Subcutaneous abdominal adipose tissue (tissue), 5 donors: Measurements from ENCODE around the gene PCED1B.
"Not testable (repeated sequence)": the region's sequence is repeated elsewhere in the genome, so short reads cannot be mapped to it uniquely, and the experiment has no call there.

Source experiments
- H3K27ac ChIP-seq: one replicate; pipeline ENCODE4 v1.7.0; 2013; ENCODE audit warnings: low read depth, mild to moderate bottlenecking, inconsistent platforms, low read length, moderate library complexity
- H3K27me3 ChIP-seq, 5 donors: one replicate each; pipeline ENCODE4 v1.7.0; 2013; ENCODE audit warnings: low read length in 5 of 5, inconsistent platforms in 1 of 5; ENCODE audit not compliant: control insufficient read depth in 5 of 5, insufficient read depth in 4 of 5
- H3K36me3 ChIP-seq, 5 donors: one replicate each; pipeline ENCODE4 v1.7.0; 2013; ENCODE audit warnings: low read length in 5 of 5; ENCODE audit not compliant: control insufficient read depth in 5 of 5, insufficient read depth in 5 of 5
- H3K4me1 ChIP-seq, 5 donors: one replicate each; pipeline ENCODE4 v1.7.0; 2013; ENCODE audit warnings: low read length in 5 of 5, mild to moderate bottlenecking in 3 of 5, moderate library complexity in 1 of 5; ENCODE audit not compliant: control insufficient read depth in 5 of 5, insufficient read depth in 5 of 5
- H3K4me3 ChIP-seq, 5 donors: one replicate each; pipeline ENCODE4 v1.7.0; 2013; ENCODE audit warnings: low read length in 5 of 5, low read depth in 1 of 5
- H3K9ac ChIP-seq, 5 donors: one replicate each; pipeline ENCODE4 v1.7.0; 2013; ENCODE audit warnings: low read length in 5 of 5, mild to moderate bottlenecking in 4 of 5, moderate library complexity in 3 of 5
- H3K9me3 ChIP-seq, 5 donors: one replicate each; pipeline ENCODE4 v1.7.0; 2013; ENCODE audit warnings: low read length in 5 of 5; ENCODE audit not compliant: control insufficient read depth in 5 of 5
- donor health status: healthy.
- donor health status: healthy.
- donor health status: healthy.
- donor health status: healthy.
- donor health status: healthy.

The PCED1B gene

DNA sequence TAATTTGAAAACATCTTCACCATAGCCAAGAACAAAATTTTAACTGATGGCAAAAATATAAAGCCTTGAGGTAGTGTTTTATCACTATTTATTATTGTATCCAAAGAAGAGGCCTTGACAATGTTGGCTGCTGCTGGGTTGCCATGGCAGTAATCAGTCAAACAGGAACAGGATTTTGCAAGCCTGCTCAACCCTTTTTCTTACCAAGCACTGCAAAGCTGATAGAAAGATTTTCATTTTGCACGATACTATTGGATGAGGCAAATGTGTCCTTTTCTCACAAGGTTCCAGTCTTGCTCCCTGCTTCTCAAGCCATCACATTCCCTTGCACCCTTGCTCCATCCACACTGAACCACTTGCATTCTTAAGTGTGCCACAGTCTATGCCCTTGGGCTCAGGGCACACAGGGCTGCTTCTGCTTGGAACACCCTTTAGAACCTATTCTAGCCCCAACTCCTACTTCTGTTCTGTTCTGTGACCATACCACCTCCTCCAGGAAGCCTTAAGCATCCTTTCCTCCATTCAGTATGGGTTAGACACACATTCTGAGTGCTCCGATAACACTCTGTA is 76.8 kb downstream of the PCED1B start:
- H3K27me3 ChIP-seq = no peaks in the 10 kb centered on the region
- no peak overlapping the region for H3K9ac ChIP-seq
- H3K4me1 ChIP-seq = peaks cover 0 to 5% (median 4%) of the 10 kb centered on the region in 5 donors
- H3K4me3 ChIP-seq = no peak overlapping the region
- no peak overlapping the region for H3K27ac ChIP-seq
- peaks cover 0 to 5% (median 0%) of the 10 kb centered on the region in 5 donors for H3K9me3 ChIP-seq
- peaks cover 0 to 3% (median 0%) of the 10 kb centered on the region in 5 donors for H3K36me3 ChIP-seq

DNA sequence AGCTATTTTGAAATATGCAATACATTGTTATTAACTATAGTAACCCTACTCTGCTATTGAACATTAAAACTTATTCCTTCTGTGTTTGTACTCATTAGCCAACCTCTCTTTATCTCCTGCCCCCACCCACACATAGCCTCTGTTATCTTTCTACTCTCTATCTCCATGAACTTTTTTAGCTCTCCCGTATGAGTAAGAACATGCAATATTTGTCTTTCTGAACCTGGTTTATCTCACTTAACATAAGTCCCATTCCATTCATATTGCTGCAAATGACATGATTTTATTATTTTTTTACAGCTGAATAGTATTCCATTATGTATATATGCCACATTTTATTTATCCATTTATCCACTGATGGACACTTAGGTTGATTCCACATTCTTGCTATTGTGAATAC is 79.4 kb downstream of the PCED1B start:
- H3K36me3 ChIP-seq = peaks cover 0 to 3% (median 0%) of the 10 kb centered on the region in 5 donors
- H3K9me3 ChIP-seq = peaks cover 0 to 9% (median 0%) of the 10 kb centered on the region in 5 donors
- no peaks in the 10 kb centered on the region for H3K27me3 ChIP-seq
- H3K4me3 ChIP-seq = no peak overlapping the region
- H3K4me1 ChIP-seq = peaks cover 0 to 5% (median 4%) of the 10 kb centered on the region in 5 donors
- no peak overlapping the region for H3K9ac ChIP-seq
- no peak overlapping the region for H3K27ac ChIP-seq

DNA sequence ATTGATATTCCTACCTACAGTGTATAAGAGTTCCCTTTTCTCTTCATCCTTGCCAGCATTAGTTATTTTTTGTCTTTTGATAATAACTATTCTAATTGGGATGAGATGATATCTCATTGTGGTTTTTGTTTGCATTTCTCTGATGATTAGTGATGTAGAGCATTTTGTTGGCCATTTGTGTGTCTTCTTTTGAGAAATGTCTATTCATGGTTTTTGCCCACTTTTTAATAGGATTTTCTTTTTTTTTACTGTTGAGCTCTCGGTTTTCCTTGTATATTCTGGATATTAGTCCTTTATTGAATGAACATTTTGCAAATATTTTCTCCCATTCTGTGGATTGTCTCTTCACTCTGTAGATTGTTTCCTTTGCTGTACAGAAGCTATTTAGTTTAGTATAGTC is 79.9 kb downstream of the PCED1B start:
- Histone ChIP-seq H3K27me3 (no peaks in the 10 kb centered on the region), H3K27ac (no peak overlapping the region), H3K36me3 (peaks cover 0 to 3% (median 0%) of the 10 kb centered on the region in 5 donors), H3K9ac (no peak overlapping the region), H3K9me3 (peaks cover 0 to 9% (median 0%) of the 10 kb centered on the region in 5 donors), H3K4me3 (no peak overlapping the region), H3K4me1 (peaks cover 0 to 5% (median 4%) of the 10 kb centered on the region in 5 donors)

DNA sequence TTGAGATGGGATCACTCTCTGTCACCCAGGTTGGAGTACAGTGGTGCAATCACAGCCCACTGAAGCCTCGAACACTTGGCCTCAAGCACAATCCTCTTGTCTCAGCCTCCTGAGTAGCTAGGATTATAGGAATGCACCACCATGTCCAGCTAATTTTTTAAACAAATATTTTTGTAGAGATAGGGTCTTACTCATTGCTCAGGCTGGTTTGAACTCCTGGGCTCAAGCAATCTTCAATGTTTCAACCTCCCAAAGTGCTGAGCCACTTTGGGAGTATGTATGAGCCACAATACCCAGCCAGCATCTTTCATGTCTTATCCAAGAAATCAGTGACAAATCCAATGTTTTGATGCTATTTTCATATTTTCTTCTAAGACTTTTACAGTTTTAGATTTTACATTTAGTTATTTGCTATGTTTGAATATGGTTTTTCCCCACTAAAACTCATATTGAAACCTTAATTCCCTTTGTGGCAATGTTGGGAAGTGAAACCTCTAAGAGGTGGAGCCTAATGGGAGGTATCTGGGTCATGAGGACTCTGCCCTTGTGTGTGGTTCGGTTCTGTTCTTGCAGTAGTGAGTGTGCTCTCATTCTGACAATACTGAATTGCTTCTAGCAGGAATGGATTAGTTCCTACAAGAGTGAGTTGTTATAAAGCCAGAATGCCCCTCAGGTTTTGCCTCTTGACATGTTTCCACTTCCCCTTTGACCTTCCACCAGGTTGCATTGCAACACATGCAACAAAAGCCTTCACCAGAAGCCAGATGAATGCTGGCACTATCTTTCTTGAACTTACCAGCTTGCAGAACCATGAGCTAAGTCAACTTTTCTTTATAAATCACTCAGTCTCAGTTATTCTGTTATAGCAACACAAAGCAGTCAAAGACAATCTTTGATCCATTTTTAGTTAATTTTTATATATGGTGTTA is 81.2 kb downstream of the PCED1B start:
- Histone ChIP-seq H3K4me3 (no peak overlapping the region), H3K4me1 (peaks cover 0 to 7% (median 4%) of the 10 kb centered on the region in 5 donors), H3K9me3 (peaks cover 0 to 9% (median 0%) of the 10 kb centered on the region in 5 donors), H3K36me3 (peaks cover 0 to 3% (median 0%) of the 10 kb centered on the region in 5 donors), H3K27me3 (no peaks in the 10 kb centered on the region), H3K27ac (no peak overlapping the region), H3K9ac (no peak overlapping the region)

DNA sequence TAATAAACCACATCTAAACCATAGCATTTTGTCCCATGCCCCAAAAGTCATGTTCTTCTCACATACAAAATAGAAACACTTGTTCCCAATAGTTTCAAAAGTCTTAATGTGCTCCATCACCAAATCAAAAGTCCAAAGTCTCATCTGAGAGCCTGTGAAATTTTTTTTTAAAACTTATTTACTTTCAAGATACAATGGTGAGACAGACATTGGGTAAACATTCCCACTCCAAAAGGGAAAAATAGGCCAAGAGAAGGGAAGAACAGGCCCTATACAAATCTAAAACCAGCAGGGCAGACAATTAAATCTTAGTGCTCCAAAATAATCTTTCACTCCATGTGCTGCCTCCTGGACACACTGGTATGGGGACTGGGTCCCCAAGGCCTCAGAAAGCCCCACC is 84.7 kb downstream of the PCED1B start:
- Histone ChIP-seq H3K4me3 (no peak overlapping the region), H3K36me3 (no peaks in the 10 kb centered on the region), H3K9me3 (peaks cover 0 to 7% (median 0%) of the 10 kb centered on the region in 5 donors), H3K27ac (no peak overlapping the region), H3K4me1 (peaks cover 0 to 3% (median 0%) of the 10 kb centered on the region in 5 donors), H3K27me3 (no peaks in the 10 kb centered on the region), H3K9ac (no peak overlapping the region)

DNA sequence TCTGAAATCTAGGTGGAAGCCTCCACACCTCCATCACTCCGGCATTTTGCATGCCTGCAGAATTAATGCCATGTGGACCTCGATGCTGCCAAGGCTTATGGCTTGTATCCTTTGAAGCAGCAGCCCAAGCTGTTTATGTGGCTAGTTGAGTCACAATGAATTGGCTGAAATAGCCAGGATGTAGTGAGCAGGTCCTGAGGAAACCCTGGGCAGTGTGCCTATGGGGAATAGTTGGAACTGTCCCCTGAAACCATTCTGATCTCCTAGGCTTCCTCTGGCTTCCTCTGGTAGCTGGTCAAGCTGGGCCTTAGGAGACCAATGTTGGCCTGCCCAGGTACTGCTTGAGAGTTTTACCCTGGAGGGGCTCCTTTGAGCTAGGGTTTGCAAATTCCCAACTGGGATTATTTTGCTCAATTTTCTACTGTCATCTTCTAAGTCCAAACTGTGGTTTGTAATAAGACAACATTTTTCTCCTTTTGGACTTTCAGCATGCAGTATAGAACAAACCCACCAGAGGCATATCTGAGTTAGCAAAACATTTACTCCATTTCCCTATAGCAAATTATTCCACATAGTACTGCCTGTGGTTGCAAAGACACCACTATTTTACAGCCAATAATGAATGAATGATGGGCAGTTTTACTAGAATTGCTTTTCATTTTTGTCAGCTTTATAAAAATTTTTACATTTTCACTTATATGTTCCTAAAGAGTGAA is 85.5 kb downstream of the PCED1B start:
- no peak overlapping the region for H3K9ac ChIP-seq
- H3K27ac ChIP-seq = no peak overlapping the region
- peaks cover 0 to 3% (median 0%) of the 10 kb centered on the region in 5 donors for H3K4me1 ChIP-seq
- H3K27me3 ChIP-seq = no peaks in the 10 kb centered on the region
- no peaks in the 10 kb centered on the region for H3K36me3 ChIP-seq
- H3K4me3 ChIP-seq = no peak overlapping the region
- peaks cover 0 to 4% (median 0%) of the 10 kb centered on the region in 5 donors for H3K9me3 ChIP-seq

DNA sequence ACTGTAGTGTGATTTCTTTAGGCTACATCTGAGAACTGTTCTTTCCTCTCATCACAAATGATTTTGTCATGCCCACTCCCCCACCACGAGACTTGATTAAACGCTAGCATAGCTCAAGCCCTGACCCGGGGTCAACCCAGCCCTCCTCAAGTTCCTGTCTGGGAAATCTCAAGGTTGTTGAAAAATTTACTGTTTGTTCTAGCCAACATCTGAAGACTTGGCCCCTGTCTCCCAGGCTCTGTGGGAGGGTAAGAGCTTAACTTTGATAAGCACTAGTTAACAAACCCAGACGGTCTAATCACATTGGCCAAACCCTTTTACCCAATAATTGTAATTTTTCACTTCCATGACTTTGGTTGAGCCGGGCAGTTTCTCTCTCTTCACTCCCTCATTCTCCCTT is 86.5 kb downstream of the PCED1B start:
- peaks cover 0 to 4% (median 0%) of the 10 kb centered on the region in 5 donors for H3K9me3 ChIP-seq
- H3K27ac ChIP-seq = no peak overlapping the region
- no peaks in the 10 kb centered on the region for H3K36me3 ChIP-seq
- H3K4me1 ChIP-seq = peaks cover 0 to 3% (median 0%) of the 10 kb centered on the region in 5 donors
- H3K4me3 ChIP-seq = no peak overlapping the region
- no peaks in the 10 kb centered on the region for H3K27me3 ChIP-seq
- H3K9ac ChIP-seq = no peak overlapping the region

DNA sequence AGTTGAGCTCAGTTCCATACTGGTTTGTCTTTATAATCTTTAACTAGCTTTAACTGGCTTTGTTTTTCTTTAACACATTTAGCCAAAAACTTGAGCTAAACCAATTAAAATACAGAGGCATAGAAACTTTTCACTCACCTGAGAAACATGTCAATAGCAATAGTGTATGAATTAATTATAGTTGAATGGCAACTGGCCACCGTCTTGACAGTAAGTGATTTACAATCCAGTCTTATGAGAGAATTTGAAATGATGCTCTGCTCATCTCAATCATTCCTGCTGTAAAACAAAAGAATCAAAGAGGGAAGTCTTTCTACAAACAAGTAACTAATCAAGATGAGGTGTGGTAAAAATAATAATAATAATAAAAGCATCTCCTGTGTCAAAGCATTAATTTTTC is 86.9 kb downstream of the PCED1B start:
- Histone ChIP-seq H3K4me1 (peaks cover 0 to 3% (median 0%) of the 10 kb centered on the region in 5 donors), H3K9me3 (peaks cover 0 to 4% (median 0%) of the 10 kb centered on the region in 5 donors), H3K27ac (no peak overlapping the region), H3K4me3 (no peak overlapping the region), H3K27me3 (no peaks in the 10 kb centered on the region), H3K36me3 (peaks cover 0 to under 1% (median 0%) of the 10 kb centered on the region in 5 donors), H3K9ac (no peak overlapping the region)

DNA sequence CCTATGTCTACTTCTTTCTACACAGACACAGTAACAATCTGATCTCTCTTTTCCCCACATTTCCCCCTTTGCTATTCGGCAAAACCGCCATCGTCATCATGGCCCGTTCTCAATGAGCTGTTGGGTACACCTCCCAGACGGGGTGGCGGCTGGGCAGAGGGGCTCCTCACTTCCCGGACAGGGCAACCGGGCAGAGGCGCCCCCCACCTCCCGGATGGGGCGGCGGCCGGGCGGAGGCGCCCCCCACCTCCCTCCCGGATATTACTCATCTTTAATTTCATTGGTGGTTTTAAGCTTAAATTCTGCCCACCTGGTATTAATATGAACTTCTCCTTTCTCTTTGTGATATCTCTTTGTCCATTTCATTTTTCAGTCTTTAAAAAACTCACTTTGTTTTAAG is 90.9 kb downstream of the PCED1B start:
- not testable (repeated sequence) for H3K27ac ChIP-seq, H3K36me3 ChIP-seq

More for the DNA sequence above, 90.9 kb downstream of the PCED1B start:
- not testable (repeated sequence) for H3K9me3 ChIP-seq, H3K27me3 ChIP-seq, H3K4me1 ChIP-seq, H3K4me3 ChIP-seq, H3K9ac ChIP-seq
